Effector memory CD8-positive, alpha-beta T cell (primary cell): ENCODE measurements around the gene ATP6V1G2.
"Not testable (repeated sequence)": the region's sequence is repeated elsewhere in the genome, so short reads cannot be mapped to it uniquely, and the experiment has no call there.

Source experiments
- ATAC-seq: fragments of 150-1000 bp; cut with Tn5 transposase; replicated peaks from 2 replicates; pipeline ENCODE4 v1.10.0; 2021; ENCODE audit warnings: mild to moderate bottlenecking, moderate library complexity
- DNase-seq, 3 experiments: peaks; one replicate each; pipeline ENCODE4 v3.0.0; 2021
- H3K27ac Mint-ChIP-seq, 2 donors: one replicate each; pipeline ENCODE4 v1.8.0; 2022; ENCODE audit warnings: mild to moderate bottlenecking in 2 of 2, mixed read lengths in 2 of 2, moderate library complexity in 2 of 2
- H3K27me3 Mint-ChIP-seq, 2 donors: one replicate each; pipeline ENCODE4 v1.8.0; 2022; ENCODE audit warnings: mixed read lengths in 2 of 2
- H3K36me3 Mint-ChIP-seq: one replicate; pipeline ENCODE4 v1.8.0; 2022; ENCODE audit warnings: mild to moderate bottlenecking, moderate library complexity, mixed read lengths; ENCODE audit not compliant: insufficient read depth
- H3K4me1 Mint-ChIP-seq, 2 donors: one replicate each; pipeline ENCODE4 v1.8.0; 2022; ENCODE audit warnings: low read depth in 2 of 2, mixed read lengths in 2 of 2
- H3K4me3 Mint-ChIP-seq, 2 donors: one replicate each; pipeline ENCODE4 v1.8.0; 2022; ENCODE audit warnings: mild to moderate bottlenecking in 2 of 2, mixed read lengths in 2 of 2, moderate library complexity in 2 of 2
- H3K9me3 Mint-ChIP-seq, 2 donors: one replicate each; pipeline ENCODE4 v1.8.0; 2022; ENCODE audit warnings: mixed read lengths in 2 of 2

The ATP6V1G2 gene

GRCh38 chr6:31521835-31522234, 24.6 kb downstream of the ATP6V1G2 start:
- no peaks in the 10 kb centered on the region for H3K9me3 Mint-ChIP-seq
- no peaks in the 10 kb centered on the region for H3K36me3 Mint-ChIP-seq
- no peaks in the 10 kb centered on the region for H3K27me3 Mint-ChIP-seq
- H3K4me1 Mint-ChIP-seq: peaks cover 0 to 4% of the 10 kb centered on the region in 2 donors
- no peak overlapping the region for H3K4me3 Mint-ChIP-seq
- no peak overlapping the region for H3K27ac Mint-ChIP-seq
- ATAC-seq (no peak), DNase-seq (no peak)

GRCh38 chr6:31513456-31514165, 32.8 kb downstream of the ATP6V1G2 start:
- H3K27ac Mint-ChIP-seq: no peak overlapping the region
- ATAC-seq (no peak), DNase-seq (no peak)
- H3K27me3 Mint-ChIP-seq: peaks cover 0 to 9% of the 10 kb centered on the region in 2 donors
- no peaks in the 10 kb centered on the region for H3K4me1 Mint-ChIP-seq
- peaks cover 24% of the 10 kb centered on the region for H3K36me3 Mint-ChIP-seq
- H3K9me3 Mint-ChIP-seq: no peaks in the 10 kb centered on the region
- no peak overlapping the region for H3K4me3 Mint-ChIP-seq

GRCh38 chr6:31510007-31510406, 36.4 kb downstream of the ATP6V1G2 start:
- no peak for ATAC-seq
- no peak for DNase-seq
- Mint-ChIP-seq H3K27me3 (no peaks in the 10 kb centered on the region), H3K4me1 (peaks cover 7 to 9% of the 10 kb centered on the region in 2 donors), H3K36me3 (peaks cover 36% of the 10 kb centered on the region), H3K4me3 (no peak overlapping the region), H3K27ac (no peak overlapping the region), H3K9me3 (no peaks in the 10 kb centered on the region)

DNA sequence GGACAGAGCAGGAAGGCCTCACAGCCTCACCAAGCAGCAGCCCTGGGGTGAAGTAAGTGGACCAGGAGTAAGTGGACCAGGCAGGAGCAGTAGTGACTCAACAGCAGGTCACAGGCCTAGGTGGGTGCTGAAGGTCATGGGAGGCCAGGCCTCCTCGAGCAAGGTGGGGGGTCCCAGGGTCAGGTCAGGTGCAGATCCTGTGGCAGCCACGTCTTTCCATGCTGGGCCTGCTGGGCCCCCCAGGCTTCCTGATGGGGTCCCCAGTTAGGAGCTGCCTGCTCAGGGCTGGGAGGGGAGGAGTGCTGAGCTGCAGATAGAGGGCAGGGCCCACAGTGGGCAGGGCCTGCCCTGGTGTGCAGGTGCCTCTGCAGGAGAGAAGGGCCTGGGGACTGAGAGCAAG, 37.4 kb downstream of the ATP6V1G2 start:
- H3K27me3 Mint-ChIP-seq, DNase-seq, H3K4me3 Mint-ChIP-seq, H3K9me3 Mint-ChIP-seq, ATAC-seq: not testable (repeated sequence)
- H3K36me3 Mint-ChIP-seq: peaks cover 36% of the 10 kb centered on the region
- H3K4me1 Mint-ChIP-seq: peaks cover 8 to 16% of the 10 kb centered on the region in 2 donors
- H3K27ac Mint-ChIP-seq: peak overlapping the region in 1 of 2 donors; percentile 89

DNA sequence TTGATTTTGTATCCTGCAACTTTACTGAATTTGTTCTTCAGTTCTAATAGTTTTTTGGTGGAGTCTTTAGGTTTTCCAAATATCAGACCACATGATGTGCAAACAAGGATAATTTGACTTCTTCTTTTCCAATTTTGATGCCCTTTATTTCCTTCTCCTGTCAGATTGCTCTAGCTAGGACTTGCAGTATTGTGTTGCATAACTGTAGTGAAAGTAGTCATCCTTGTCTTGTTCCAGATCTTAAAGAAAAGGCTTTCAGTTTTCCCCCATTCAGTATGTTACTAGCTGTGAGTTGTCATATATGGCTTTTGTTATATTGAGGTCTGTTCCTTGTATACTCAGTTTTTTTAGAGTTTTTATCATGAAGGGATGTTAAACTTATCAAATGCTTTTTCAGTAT, 43.8 kb downstream of the ATP6V1G2 start:
- no peak for ATAC-seq
- H3K27ac Mint-ChIP-seq: no peak overlapping the region
- DNase-seq: no peak
- no peak overlapping the region for H3K4me3 Mint-ChIP-seq
- H3K27me3 Mint-ChIP-seq: no peaks in the 10 kb centered on the region
- H3K4me1 Mint-ChIP-seq: peaks cover 41 to 62% of the 10 kb centered on the region in 2 donors
- H3K9me3 Mint-ChIP-seq: no peaks in the 10 kb centered on the region
- H3K36me3 Mint-ChIP-seq: peaks cover 18% of the 10 kb centered on the region

GRCh38 chr6:31499648-31500047, 46.8 kb downstream of the ATP6V1G2 start:
- not testable (repeated sequence) for H3K27me3 Mint-ChIP-seq, DNase-seq, ATAC-seq, H3K9me3 Mint-ChIP-seq
- H3K4me1 Mint-ChIP-seq: peaks cover 55 to 73% of the 10 kb centered on the region in 2 donors
- peak overlapping the region; percentile 87 to 89 for H3K4me3 Mint-ChIP-seq
- H3K27ac Mint-ChIP-seq: peak overlapping the region in 1 of 2 donors; percentile 84
- peaks cover 24% of the 10 kb centered on the region for H3K36me3 Mint-ChIP-seq

DNA sequence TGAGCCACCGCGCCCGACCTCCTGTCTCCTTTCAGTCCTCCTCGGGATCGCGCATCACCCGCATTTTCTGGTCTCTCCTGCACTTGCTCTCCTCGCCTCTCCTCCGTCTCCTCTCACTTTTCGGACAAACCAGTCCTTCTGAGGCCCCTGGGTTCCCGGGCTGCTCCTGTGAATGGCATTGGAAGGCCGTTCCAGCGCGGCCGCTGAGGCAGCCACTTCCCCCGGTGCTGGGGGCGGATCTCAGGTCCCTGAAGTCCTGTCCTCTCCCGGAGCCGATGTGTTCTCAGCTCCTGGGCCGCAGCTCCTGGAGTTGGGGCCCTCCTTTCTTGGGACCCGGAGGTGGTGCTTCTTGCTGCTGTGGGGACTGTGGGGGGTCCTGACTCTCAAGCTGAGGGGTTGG, 47.7 kb downstream of the ATP6V1G2 start:
- H3K36me3 Mint-ChIP-seq: peaks cover 29% of the 10 kb centered on the region
- ATAC-seq: no peak
- H3K4me3 Mint-ChIP-seq: peak overlapping the region; percentile 87 to 89
- peaks cover 56 to 70% of the 10 kb centered on the region in 2 donors for H3K4me1 Mint-ChIP-seq
- peak overlapping the region; percentile 84 to 96 for H3K27ac Mint-ChIP-seq
- H3K9me3 Mint-ChIP-seq: no peaks in the 10 kb centered on the region
- DNase-seq: no peak
- H3K27me3 Mint-ChIP-seq: no peaks in the 10 kb centered on the region

DNA sequence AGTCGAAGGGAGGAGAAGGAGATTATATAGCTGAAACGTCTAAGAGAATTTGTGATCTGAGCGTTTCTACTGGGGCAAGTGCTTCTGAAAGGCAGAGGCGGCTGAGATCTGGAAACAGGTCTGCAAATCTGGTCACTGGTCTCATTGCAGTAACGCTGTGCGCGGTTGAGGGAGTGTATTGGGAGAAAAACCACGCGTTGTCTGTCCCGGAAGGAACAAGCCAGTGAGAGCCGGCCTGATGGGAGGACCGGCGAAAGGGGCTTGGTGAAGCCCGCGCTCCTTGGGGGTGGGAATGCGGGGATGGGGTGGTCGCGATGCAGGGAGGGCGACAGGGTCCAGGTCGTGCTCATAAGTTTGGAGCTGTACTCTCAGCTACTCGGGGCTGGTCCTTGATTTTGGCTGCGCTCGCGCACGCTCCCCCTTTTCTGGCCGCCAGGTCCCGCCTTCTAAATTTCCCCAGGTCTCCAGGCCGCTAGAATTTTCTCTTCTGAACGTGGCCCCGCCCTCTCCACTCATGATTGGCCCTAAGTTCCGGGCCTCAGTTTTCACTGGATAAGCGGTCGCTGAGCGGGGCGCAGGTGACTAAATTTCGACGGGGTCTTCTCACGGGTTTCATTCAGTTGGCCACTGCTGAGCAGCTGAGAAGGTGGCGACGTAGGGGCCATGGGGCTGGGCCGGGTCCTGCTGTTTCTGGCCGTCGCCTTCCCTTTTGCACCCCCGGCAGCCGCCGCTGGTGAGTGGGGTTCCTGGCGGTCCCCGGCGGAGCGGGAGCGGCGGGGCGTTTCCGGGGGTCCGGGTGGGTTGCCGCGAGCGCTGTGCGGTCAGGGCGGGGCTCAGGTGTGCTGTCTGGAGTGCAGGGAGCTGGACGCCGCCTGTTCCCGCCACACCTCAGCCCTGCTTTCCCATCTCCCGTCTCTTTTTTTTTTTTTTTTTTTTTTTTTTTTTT, 48.6 kb downstream of the ATP6V1G2 start, which contains the start of gene MICB:
Gene MICB (plus strand): TSS at position 615 of the 946 bp plus-strand sequence. CDS start 49 bp downstream, at position 664.
- H3K27ac Mint-ChIP-seq: peak within 1 kb of the TSS; percentile 84 to 96
- DNase-seq: peak; percentile 77 to 81 (median 77)
- ATAC-seq: peak; percentile 71
- H3K9me3 Mint-ChIP-seq: no peaks in the 10 kb centered on the region
- H3K4me1 Mint-ChIP-seq: peaks cover 57 to 66% of the 10 kb centered on the region in 2 donors
- peaks cover 29% of the 10 kb centered on the region for H3K36me3 Mint-ChIP-seq
- peak within 1 kb of the TSS; percentile 87 to 89 for H3K4me3 Mint-ChIP-seq
- H3K27me3 Mint-ChIP-seq: no peaks in the 10 kb centered on the region

GRCh38 chr6:31496826-31497225, 49.6 kb downstream of the ATP6V1G2 start:
- DNase-seq (peak in 1 of 3 experiments; percentile 15), ATAC-seq (peak; percentile 13)
- peaks cover 29% of the 10 kb centered on the region for H3K36me3 Mint-ChIP-seq
- H3K27me3 Mint-ChIP-seq, H3K9me3 Mint-ChIP-seq: not testable (repeated sequence)
- peak overlapping the region; percentile 83 to 84 for H3K27ac Mint-ChIP-seq
- peak overlapping the region; percentile 87 to 89 for H3K4me3 Mint-ChIP-seq
- peaks cover 53 to 65% of the 10 kb centered on the region in 2 donors for H3K4me1 Mint-ChIP-seq

DNA sequence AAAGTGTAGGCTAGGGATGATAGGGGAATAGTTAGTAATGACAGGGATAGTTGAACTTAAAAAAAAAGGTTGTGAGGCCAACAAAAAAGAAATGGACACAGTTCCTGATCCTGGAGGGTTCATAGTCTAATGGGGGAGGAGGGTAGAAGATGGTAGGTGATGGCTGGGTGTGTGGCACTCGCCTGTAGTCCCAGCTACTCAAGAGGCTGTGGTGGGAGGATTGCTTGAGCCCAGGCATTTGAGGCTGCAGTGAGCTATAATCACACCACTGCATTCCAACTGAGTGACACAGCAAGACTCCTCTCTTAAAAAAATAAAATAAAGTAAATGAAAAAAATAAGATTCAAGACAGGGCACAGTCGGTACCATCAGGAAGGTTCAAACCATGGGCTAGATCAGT, 50.8 kb downstream of the ATP6V1G2 start:
- Mint-ChIP-seq H3K9me3 (no peaks in the 10 kb centered on the region), H3K4me1 (peaks cover 45 to 56% of the 10 kb centered on the region in 2 donors), H3K27me3 (no peaks in the 10 kb centered on the region), H3K27ac (peak overlapping the region; percentile 83 to 97), H3K36me3 (peaks cover 31% of the 10 kb centered on the region), H3K4me3 (peak overlapping the region; percentile 87 to 89)
- DNase-seq: no peak
- ATAC-seq: no peak
